ENCODE data around the gene SLC7A6. TPM values are rescaled to one million over a fixed set of nuclear protein-coding genes. Genes with fewer than 3 reads are reported as not detected.

Gene SLC7A6
- total RNA-seq, 6 experiments from 2014 or later, result 1.6 to 9.6 (median 4.5) TPM

GRCh38 chr16:68344252-68344651 lies 79.9 kb downstream of the SLC7A6 start:
- no peaks in the 10 kb centered on the region for H3K9me3 ChIP-seq
- H3K27ac ChIP-seq, result no peak overlapping the region
- H3K27me3 ChIP-seq, result no peaks in the 10 kb centered on the region
- no peak overlapping the region for H3K4me3 ChIP-seq
- TF ChIP-seq POLR2A (IDR thresholded peaks at IDR 0.05), result no peak
- intact Hi-C loops (cut with DNase I), result no loop called here
- no peak for ATAC-seq
- H3K36me3 ChIP-seq, result peaks cover 0 to 44% (median 7%) of the 10 kb centered on the region in 4 donors
- WGBS (ENCODE audit: insufficient coverage, low coverage, low lambda C conversion rate, missing lambda C conversion rate), result 83% methylated on average over 11 of the region's 11 CpGs
- DNase-seq, result no peak
- peaks cover 0 to 21% (median 6%) of the 10 kb centered on the region in 4 donors for H3K4me1 ChIP-seq

DNA sequence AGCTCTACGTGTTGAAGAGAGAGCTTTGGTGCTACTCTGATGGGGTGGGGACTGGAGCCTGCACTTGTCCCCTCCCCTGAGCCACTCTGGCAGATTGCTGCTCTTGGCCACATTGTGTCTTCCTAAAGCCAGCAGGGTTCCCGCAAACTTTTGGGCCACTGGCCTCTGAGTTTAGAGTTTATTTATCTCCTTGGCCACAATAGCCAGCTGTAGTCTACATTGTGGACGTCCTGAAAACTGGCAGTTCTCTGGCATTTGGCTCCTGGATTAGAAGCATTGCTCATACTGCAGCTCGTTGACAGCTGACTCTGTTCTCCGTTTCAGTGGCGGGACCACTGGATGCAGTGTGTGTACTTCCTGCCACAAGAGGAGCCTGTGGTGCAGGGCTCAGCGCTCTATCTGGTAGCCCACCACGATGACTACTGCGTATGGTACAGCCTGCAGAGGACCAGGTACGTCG lies 81.1 kb downstream of the SLC7A6 start:
- H3K27ac ChIP-seq, result peak overlapping the region in 1 of 3 donors; percentile 76
- peaks cover 0 to 43% (median 2%) of the 10 kb centered on the region in 4 donors for H3K36me3 ChIP-seq
- no peaks in the 10 kb centered on the region for H3K9me3 ChIP-seq
- WGBS (ENCODE audit: insufficient coverage, low coverage, low lambda C conversion rate, missing lambda C conversion rate), result 55% methylated on average over 2 of the region's 11 CpGs
- intact Hi-C loops (cut with DNase I), result no loop called here
- no peaks in the 10 kb centered on the region for H3K27me3 ChIP-seq
- peak overlapping the region in 1 of 3 donors; percentile 5 for H3K4me3 ChIP-seq
- TF ChIP-seq, protein P1, sequence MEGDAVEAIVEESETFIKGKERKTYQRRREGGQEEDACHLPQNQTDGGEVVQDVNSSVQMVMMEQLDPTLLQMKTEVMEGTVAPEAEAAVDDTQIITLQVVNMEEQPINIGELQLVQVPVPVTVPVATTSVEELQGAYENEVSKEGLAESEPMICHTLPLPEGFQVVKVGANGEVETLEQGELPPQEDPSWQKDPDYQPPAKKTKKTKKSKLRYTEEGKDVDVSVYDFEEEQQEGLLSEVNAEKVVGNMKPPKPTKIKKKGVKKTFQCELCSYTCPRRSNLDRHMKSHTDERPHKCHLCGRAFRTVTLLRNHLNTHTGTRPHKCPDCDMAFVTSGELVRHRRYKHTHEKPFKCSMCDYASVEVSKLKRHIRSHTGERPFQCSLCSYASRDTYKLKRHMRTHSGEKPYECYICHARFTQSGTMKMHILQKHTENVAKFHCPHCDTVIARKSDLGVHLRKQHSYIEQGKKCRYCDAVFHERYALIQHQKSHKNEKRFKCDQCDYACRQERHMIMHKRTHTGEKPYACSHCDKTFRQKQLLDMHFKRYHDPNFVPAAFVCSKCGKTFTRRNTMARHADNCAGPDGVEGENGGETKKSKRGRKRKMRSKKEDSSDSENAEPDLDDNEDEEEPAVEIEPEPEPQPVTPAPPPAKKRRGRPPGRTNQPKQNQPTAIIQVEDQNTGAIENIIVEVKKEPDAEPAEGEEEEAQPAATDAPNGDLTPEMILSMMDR (IDR thresholded peaks at IDR 0.05), result no peak
- TF ChIP-seq POLR2A (IDR thresholded peaks at IDR 0.05), result no peak
- H3K4me1 ChIP-seq, result peaks cover 0 to 21% (median 6%) of the 10 kb centered on the region in 4 donors
- ATAC-seq (peak; percentile 38 to 81 (median 66)), DNase-seq (peak in 2 of 3 donors; percentile 81 to 84)

DNA sequence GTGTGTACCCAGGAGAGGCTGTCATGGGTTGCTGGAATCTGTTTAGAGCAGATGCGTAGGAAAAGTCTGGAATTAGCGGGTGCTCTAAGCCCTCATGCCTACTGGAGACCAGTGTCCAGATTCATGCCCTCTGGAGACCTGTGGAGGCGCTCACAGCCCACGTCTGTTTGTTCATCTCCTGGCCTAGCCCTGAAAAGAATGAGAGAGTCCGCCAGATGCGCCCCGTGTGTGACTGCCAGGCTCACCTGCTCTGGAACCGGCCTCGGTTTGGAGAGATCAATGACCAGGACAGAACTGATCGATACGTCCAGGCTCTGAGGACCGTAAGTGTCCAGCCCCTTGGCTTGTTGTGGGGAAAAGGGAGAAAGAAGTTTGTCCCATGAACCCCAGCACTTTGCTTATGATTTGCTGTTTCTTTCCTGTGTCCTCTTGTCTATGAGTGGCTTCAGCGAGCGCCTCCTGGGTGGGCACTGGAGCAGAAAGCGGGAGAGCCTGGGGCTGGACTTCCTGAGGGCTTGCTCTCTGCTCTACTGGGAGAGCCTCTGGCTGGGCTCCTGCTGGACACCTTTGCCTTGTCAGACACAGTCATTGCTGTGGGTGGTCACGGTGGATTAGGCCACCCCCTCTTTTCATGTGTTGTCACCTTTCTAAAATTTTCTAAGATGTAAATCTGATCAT lies 81.8 kb downstream of the SLC7A6 start:
- ATAC-seq (peak; percentile 92 to 96 (median 94)), DNase-seq (peak; percentile 65 to 90 (median 90))
- WGBS (ENCODE audit: insufficient coverage, low coverage, low lambda C conversion rate, missing lambda C conversion rate), result 47% methylated on average over 6 of the region's 16 CpGs
- intact Hi-C loops (cut with DNase I), result no loop called here
- H3K4me3 ChIP-seq, result peak overlapping the region in 1 of 3 donors; percentile 19
- TF ChIP-seq, protein P1 (IDR thresholded peaks at IDR 0.05), result peak in 3 of 4 donors; percentile 29 to 49 (median 45)
- no peak for TF ChIP-seq POLR2A (IDR thresholded peaks at IDR 0.05)
- peaks cover 0 to 41% (median 0%) of the 10 kb centered on the region in 4 donors for H3K36me3 ChIP-seq
- H3K9me3 ChIP-seq, result no peaks in the 10 kb centered on the region
- H3K27me3 ChIP-seq, result no peaks in the 10 kb centered on the region
- peak overlapping the region in 1 of 3 donors; percentile 76 for H3K27ac ChIP-seq
- H3K4me1 ChIP-seq, result peaks cover 0 to 21% (median 6%) of the 10 kb centered on the region in 4 donors

- Histone ChIP-seq H3K4me1 (peaks cover 0 to 21% (median 6%) of the 10 kb centered on the region in 4 donors), H3K4me3 (no peak overlapping the region), H3K27ac (no peak overlapping the region), H3K36me3 (peaks cover 0 to 43% (median 3%) of the 10 kb centered on the region in 4 donors), H3K9me3 (no peaks in the 10 kb centered on the region), H3K27me3 (no peaks in the 10 kb centered on the region)
- DNase-seq (peak in 1 of 3 donors; percentile 5), ATAC-seq (no peak)
- intact Hi-C loops (cut with DNase I), result no loop called here
- TF ChIP-seq POLR2A (IDR thresholded peaks at IDR 0.05), result no peak
- TF ChIP-seq, protein P1 (IDR thresholded peaks at IDR 0.05), result no peak
- WGBS (ENCODE audit: insufficient coverage, low coverage, low lambda C conversion rate, missing lambda C conversion rate), result 86% methylated on average over 3 of the region's 12 CpGs
These were observed 82.7 kb downstream of the SLC7A6 start for GRCh38 chr16:68346892-68347480.

GRCh38 chr16:68347605-68348004 lies 83.3 kb downstream of the SLC7A6 start:
- intact Hi-C loops (cut with DNase I), result no loop called here
- no peaks in the 10 kb centered on the region for H3K27me3 ChIP-seq
- H3K27ac ChIP-seq, result no peak overlapping the region
- TF ChIP-seq, protein P1 (IDR thresholded peaks at IDR 0.05), result no peak
- no peak for TF ChIP-seq POLR2A (IDR thresholded peaks at IDR 0.05)
- no peaks in the 10 kb centered on the region for H3K9me3 ChIP-seq
- peaks cover 0 to 21% (median 6%) of the 10 kb centered on the region in 4 donors for H3K4me1 ChIP-seq
- peak in 1 of 3 donors; percentile 3 for DNase-seq
- no peak for ATAC-seq
- WGBS (ENCODE audit: insufficient coverage, low coverage, low lambda C conversion rate, missing lambda C conversion rate), result 87% methylated on average over 3 of the region's 4 CpGs
- H3K4me3 ChIP-seq, result no peak overlapping the region
- peaks cover 0 to 44% (median 3%) of the 10 kb centered on the region in 4 donors for H3K36me3 ChIP-seq

Measured in right lobe of liver (tissue), 6 donors.